ENCODE measurements around the gene IKZF3.
"Not testable (repeated sequence)": the region's sequence is repeated elsewhere in the genome, so short reads cannot be mapped to it uniquely, and the experiment has no call there.

The IKZF3 gene

DNA sequence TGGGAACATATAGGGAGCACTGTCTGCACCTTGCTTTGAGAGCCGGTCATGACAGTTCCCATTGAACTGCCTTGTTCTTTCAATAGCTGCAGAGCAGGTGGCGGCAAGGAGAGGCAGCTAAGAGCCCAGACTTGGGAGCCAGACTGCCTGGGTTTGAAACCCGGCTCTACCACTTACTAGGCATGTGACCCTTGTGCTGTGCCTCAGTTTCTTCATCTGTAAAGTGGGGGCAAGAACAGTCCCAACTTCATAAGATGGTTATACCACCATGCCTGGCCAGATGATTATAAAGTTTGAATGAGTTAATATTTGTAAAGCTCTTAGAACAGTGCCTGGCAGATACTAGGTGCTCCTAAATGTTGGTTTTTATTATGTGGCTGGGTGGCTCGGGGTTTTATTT is 149.9 kb downstream of the IKZF3 start:
- no peak for FAIRE-seq

DNA sequence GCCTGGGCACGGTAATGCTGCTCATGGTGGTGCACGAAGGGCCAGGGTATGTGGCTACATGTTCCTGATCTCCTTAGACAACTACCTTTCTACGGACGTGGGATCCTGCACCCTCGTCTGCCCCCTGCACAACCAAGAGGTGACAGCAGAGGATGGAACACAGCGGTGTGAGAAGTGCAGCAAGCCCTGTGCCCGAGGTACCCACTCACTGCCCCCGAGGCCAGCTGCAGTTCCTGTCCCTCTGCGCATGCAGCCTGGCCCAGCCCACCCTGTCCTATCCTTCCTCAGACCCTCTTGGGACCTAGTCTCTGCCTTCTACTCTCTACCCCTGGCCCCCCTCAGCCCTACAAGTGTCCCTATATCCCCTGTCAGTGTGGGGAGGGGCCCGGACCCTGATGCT is 152.3 kb downstream of the IKZF3 start:
- FAIRE-seq = no peak

DNA sequence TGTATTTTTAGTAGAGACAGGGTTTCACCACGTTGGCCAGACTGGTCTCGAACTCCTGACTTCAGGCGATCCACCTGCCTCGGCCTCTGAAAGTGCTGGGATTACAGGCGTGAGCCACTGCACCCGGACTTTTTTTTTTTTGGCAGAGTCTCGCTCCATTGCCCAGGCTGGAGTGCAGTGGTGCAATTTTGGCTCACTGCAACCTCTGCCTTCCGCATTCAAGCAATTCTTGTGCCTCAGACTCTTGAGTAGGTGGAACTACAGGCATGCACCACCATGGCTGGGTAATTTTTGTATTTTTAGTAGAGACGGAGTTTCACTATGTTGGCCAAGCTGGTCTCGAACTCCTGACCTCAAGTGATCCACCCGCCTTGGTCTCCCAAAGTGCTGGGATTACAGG is 153.0 kb downstream of the IKZF3 start:
- FAIRE-seq = not testable (repeated sequence)

DNA sequence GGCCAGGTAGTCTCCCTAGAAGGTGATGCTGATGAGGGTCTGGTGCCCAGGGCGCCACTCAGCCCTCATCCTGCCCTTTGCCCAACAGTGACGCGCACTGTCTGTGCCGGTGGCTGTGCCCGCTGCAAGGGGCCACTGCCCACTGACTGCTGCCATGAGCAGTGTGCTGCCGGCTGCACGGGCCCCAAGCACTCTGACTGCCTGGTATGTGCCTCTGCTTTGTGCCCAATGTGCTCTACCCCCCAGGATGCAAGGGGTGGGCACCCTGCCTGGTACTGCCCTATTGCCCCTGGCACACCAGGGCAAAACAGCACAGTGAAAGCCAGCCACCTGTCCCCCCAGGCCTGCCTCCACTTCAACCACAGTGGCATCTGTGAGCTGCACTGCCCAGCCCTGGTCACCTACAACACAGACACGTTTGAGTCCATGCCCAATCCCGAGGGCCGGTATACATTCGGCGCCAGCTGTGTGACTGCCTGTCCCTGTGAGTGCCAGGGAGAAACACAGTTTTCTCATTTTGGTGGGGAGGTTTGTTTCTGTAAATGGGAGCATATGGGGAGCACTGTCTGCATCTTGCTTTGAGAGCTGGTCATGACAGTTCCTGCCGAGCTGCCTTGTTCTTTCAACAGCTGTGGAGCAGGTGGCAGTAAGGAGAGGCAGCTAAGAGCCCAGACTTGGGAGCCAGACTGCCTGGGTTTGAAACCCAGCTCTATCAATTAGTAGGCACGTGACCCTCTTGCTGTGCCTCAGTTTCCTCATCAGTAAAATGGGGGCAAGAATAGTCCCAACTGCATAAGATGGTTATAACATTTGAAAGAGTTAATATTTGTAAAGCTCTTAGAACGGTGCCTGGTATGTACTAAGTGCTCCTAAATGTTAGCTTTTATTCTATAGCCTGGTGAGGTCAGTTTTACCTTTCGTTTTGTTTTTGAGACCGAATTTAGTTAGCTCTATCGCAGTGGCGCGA is 153.8 kb downstream of the IKZF3 start:
- no peak for FAIRE-seq

DNA sequence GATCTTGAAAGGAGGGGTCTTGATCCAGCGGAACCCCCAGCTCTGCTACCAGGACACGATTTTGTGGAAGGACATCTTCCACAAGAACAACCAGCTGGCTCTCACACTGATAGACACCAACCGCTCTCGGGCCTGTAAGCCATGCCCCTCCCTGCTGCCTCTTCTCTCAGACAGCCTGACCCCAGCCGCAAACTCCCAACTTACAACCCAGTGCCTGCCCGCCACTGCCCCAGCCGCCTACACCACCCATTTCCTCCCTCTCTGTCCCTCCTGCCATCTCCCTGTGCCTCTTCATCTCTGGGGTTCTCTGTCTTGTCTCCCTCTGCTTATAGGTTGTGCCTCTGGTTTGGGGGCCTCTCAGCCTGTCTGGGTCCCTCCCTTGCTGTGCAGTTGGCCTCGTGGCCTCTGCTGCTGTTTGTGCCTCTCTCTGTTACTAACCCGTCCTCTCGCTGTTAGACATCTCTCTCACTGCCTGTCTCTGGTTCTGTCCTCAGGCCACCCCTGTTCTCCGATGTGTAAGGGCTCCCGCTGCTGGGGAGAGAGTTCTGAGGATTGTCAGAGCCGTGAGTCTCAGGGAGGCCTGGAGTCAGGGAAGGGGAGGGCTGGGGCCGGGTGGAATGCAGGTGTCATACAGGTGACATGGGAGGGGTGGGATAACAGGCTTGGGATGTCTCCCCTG is 154.7 kb downstream of the IKZF3 start:
- no peak for FAIRE-seq

All from A204.1 (cell line).